HCT116 (cell line): ENCODE measurements around the gene RNF150. TPM values are rescaled to one million over a fixed set of nuclear protein-coding genes. Genes with fewer than 3 reads are reported as not detected.
"Not testable (repeated sequence)": the region's sequence is repeated elsewhere in the genome, so short reads cannot be mapped to it uniquely, and the experiment has no call there.

Experiments used
- ATAC-seq: fragments of 200-7000 bp; cut with Tn5 transposase; 2 replicates; pipeline ENCODE4 v1.9.1; 2020; ENCODE audit warnings: mild to moderate bottlenecking, moderate library complexity
- BruUV-seq: library from RNA; stranded (reverse); fragments of 400-500 nt; replicated peaks from 2 replicates; lab custom pipeline; 2021; lab: Mats Ljungman, UMichigan
- CTCF ChIA-PET: fragments of 300-600 bp; sonication (Branson Sonifier 250); formaldehyde crosslinking; loops from one replicate; lab custom pipeline; 2021; ENCODE audit warnings: antibody characterized with exemption; lab: Charles Lee
- POLR2A ChIA-PET: fragments of 300-600, 350-600 bp; sonication (Branson Sonifier 250); formaldehyde crosslinking; loops from one replicate; lab custom pipeline; 2021; ENCODE audit warnings: antibody characterized with exemption; lab: Charles Lee
- RAD21 ChIA-PET, 2 experiments: fragments of 300-600 bp; sonication (Branson Sonifier 250); formaldehyde crosslinking; loops; one replicate each; lab custom pipeline; 2023; ENCODE audit warnings: low total read pairs in 2 of 2; ENCODE audit not compliant: uncharacterized antibody in 2 of 2, unreplicated experiment in 2 of 2, low non-redundant PET in 1 of 2; lab: Charles Lee
- DNase-seq: peaks from one replicate; pipeline ENCODE4 v3.0.0-alpha.2; 2010; ENCODE audit warnings: low read depth, low spot score
- H2AFZ ChIP-seq: fragments of 200-600 bp; shearing (Covaris generic), sonication (generic); 2 replicates; pipeline ENCODE4 v1.6.1; 2017; ENCODE audit warnings: low read depth, mixed run types, mixed read lengths, antibody characterized with exemption, low read length; ENCODE audit not compliant: poor library complexity, severe bottlenecking
- H3K27ac ChIP-seq: 2 replicates; pipeline ENCODE4 v1.5.1; 2012; ENCODE audit warnings: low read depth, low read length
- H3K27me3 ChIP-seq: fragments of 200-600 bp; sonication (generic); 2 replicates; pipeline ENCODE4 v1.6.1; 2016; ENCODE audit warnings: mixed run types, low read length, mixed read lengths; ENCODE audit not compliant: insufficient read depth
- H3K36me3 ChIP-seq, 2 experiments: fragments of 200-500 bp in 1 of 2; fragments of 200-600 bp in 1 of 2; sonication (Bioruptor generic) in 1 of 2; sonication (generic) in 1 of 2; 2 replicates each; pipeline versions ENCODE4 v1.5.1 to v1.6.1; 2014 to 2016; ENCODE audit warnings: low read length in 2 of 2, inconsistent platforms in 1 of 2, mixed read lengths in 1 of 2, mixed run types in 1 of 2; ENCODE audit not compliant: insufficient read depth in 2 of 2, control insufficient read depth in 1 of 2
- H3K4me1 ChIP-seq, 2 experiments: fragments of 200-600 bp in 1 of 2; sonication (generic) in 1 of 2; 2 replicates each; pipeline versions ENCODE4 v1.5.1 to v1.6.1; 2012 to 2017; ENCODE audit warnings: low read length in 2 of 2, inconsistent platforms in 1 of 2, mild to moderate bottlenecking in 1 of 2, mixed read lengths in 1 of 2, mixed run types in 1 of 2, moderate library complexity in 1 of 2; ENCODE audit not compliant: insufficient read depth in 2 of 2, control insufficient read depth in 1 of 2
- H3K4me2 ChIP-seq: fragments of 200-600 bp; sonication (generic); 2 replicates; pipeline ENCODE4 v1.6.1; 2017; ENCODE audit warnings: mixed run types, low read length, mixed read lengths
- H3K4me3 ChIP-seq, 2 experiments: fragments of 200-600 bp in 1 of 2; sonication (generic) in 1 of 2; replicated peaks in 1 of 2; 2 replicates each; pipeline ENCODE4 v1.5.1; 2011 to 2016; ENCODE audit warnings: low read length in 2 of 2, control low read depth in 1 of 2, low read depth in 1 of 2, mild to moderate bottlenecking in 1 of 2, mixed read lengths in 1 of 2, mixed run types in 1 of 2
- H3K79me2 ChIP-seq: fragments of 200-600 bp; sonication (generic); 2 replicates; pipeline ENCODE4 v1.6.1; 2017; ENCODE audit warnings: mild to moderate bottlenecking, mixed run types, low read length, moderate library complexity, mixed read lengths; ENCODE audit not compliant: insufficient read depth
- H3K9ac ChIP-seq: fragments of 200-600 bp; sonication (generic); 2 replicates; pipeline ENCODE4 v1.6.1; 2016; ENCODE audit warnings: low read length, mixed read lengths
- H3K9me2 ChIP-seq: fragments of 200-600 bp; sonication (generic), shearing (Covaris generic); 2 replicates; pipeline ENCODE4 v1.6.1; 2017; ENCODE audit warnings: mixed run types, mild to moderate bottlenecking, moderate library complexity; ENCODE audit not compliant: insufficient read depth
- H3K9me3 ChIP-seq, 2 experiments: fragments of 200-500 bp in 1 of 2; fragments of 200-600 bp in 1 of 2; sonication (Bioruptor generic) in 1 of 2; sonication (generic) in 1 of 2; 2 replicates each; pipeline ENCODE4 v1.6.1; 2014 to 2017; ENCODE audit warnings: low read length in 2 of 2, mixed read lengths in 2 of 2, inconsistent platforms in 1 of 2, low read depth in 1 of 2, mild to moderate bottlenecking in 1 of 2, mixed run types in 1 of 2, moderate library complexity in 1 of 2; ENCODE audit not compliant: control insufficient read depth in 1 of 2, insufficient read depth in 1 of 2
- H4K20me1 ChIP-seq: fragments of 200-600 bp; sonication (generic), shearing (Covaris generic); 2 replicates; pipeline ENCODE4 v1.6.1; 2017; ENCODE audit warnings: mixed run types, mild to moderate bottlenecking, moderate library complexity; ENCODE audit not compliant: insufficient read depth
- CBX3 ChIP-seq: IDR thresholded peaks from 2 replicates; pipeline ENCODE4 v1.6.1; 2012; ENCODE audit warnings: low read depth
- CEBPB ChIP-seq: IDR thresholded peaks from 2 replicates; pipeline ENCODE4 v1.6.1; 2012; ENCODE audit warnings: low read depth
- ELF1 ChIP-seq: IDR thresholded peaks from 2 replicates; pipeline ENCODE4 v1.6.1; 2012; ENCODE audit warnings: low read depth, borderline replicate concordance
- EZH2 ChIP-seq: fragments of 200-600 bp; sonication (generic); IDR thresholded peaks from 2 replicates; pipeline ENCODE4 v1.6.1; 2017; ENCODE audit warnings: antibody characterized with exemption, mixed run types
- EZH2phosphoT487 ChIP-seq: fragments of 200-600 bp; IDR thresholded peaks from 2 replicates; pipeline ENCODE4 v1.6.1; 2018; ENCODE audit warnings: antibody characterized with exemption, borderline replicate concordance
- FOSL1 ChIP-seq: IDR thresholded peaks from 2 replicates; pipeline ENCODE4 v1.6.1; 2012; ENCODE audit warnings: low read depth
- POLR2A ChIP-seq: IDR thresholded peaks from 2 replicates; pipeline ENCODE4 v1.7.0; 2011; ENCODE audit warnings: borderline replicate concordance; ENCODE audit not compliant: insufficient read depth, insufficient read length; ENCODE audit errors: extremely low read depth
- POLR2AphosphoS5 ChIP-seq: IDR thresholded peaks from 2 replicates; pipeline ENCODE4 v1.6.1; 2011; ENCODE audit warnings: mild to moderate bottlenecking, low read depth, low read length, moderate library complexity
- RAD21 ChIP-seq: IDR thresholded peaks from 2 replicates; pipeline ENCODE4 v1.6.1; 2012; ENCODE audit warnings: low read depth, mild to moderate bottlenecking
- REST ChIP-seq: IDR thresholded peaks from 2 replicates; pipeline ENCODE4 v1.6.1; 2012; ENCODE audit warnings: low read depth
- SP1 ChIP-seq: IDR thresholded peaks from 2 replicates; pipeline ENCODE4 v1.6.1; 2012; ENCODE audit warnings: low read depth
- SRF ChIP-seq: IDR thresholded peaks from 2 replicates; pipeline ENCODE4 v1.6.1; 2012; ENCODE audit warnings: low read depth
- YY1 ChIP-seq: IDR thresholded peaks from 2 replicates; pipeline ENCODE4 v1.6.1; 2011; ENCODE audit warnings: low read length, low read depth, moderate library complexity, mild to moderate bottlenecking; ENCODE audit not compliant: insufficient replicate concordance; ENCODE audit errors: extremely low read depth
- ZFX ChIP-seq: fragments of 450-650 bp; IDR thresholded peaks from 2 replicates; pipeline ENCODE4 v1.6.1; 2017
- intact Hi-C: fragments of 100-400 bp; cut with micrococcal nuclease; formaldehyde crosslinking; loops from 2 replicates; pipeline ENCODE4 v1.10.0; 2022
- total RNA-seq: library from RNA; stranded (reverse); gene quantifications from one replicate; pipeline ENCODE4 v1.2.1, GENCODE V29; 2021; ENCODE audit not compliant: unreplicated experiment
- TF ChIP-seq, protein P1 (sequence below): IDR thresholded peaks from 2 replicates; pipeline ENCODE4 v1.6.1; 2011; ENCODE audit warnings: mild to moderate bottlenecking, low read length, moderate library complexity; ENCODE audit not compliant: insufficient replicate concordance; ENCODE audit errors: extremely low read depth

Gene RNF150
- total RNA-seq, 1 experiment from 2014 or later: 0.07 TPM

- H3K9me2 ChIP-seq, H2AFZ ChIP-seq, BruUV-seq, H3K79me2 ChIP-seq, DNase-seq, H3K36me3 ChIP-seq, H3K9ac ChIP-seq, intact Hi-C loops, H4K20me1 ChIP-seq, CTCF ChIA-PET, ATAC-seq, H3K27me3 ChIP-seq, H3K4me2 ChIP-seq, POLR2A ChIA-PET, H3K9me3 ChIP-seq, H3K4me1 ChIP-seq, H3K27ac ChIP-seq, RAD21 ChIA-PET, H3K4me3 ChIP-seq: not testable (repeated sequence)
Measured at GRCh38 chr4:141050999-141051398, 82.3 kb downstream of the RNF150 start.

DNA sequence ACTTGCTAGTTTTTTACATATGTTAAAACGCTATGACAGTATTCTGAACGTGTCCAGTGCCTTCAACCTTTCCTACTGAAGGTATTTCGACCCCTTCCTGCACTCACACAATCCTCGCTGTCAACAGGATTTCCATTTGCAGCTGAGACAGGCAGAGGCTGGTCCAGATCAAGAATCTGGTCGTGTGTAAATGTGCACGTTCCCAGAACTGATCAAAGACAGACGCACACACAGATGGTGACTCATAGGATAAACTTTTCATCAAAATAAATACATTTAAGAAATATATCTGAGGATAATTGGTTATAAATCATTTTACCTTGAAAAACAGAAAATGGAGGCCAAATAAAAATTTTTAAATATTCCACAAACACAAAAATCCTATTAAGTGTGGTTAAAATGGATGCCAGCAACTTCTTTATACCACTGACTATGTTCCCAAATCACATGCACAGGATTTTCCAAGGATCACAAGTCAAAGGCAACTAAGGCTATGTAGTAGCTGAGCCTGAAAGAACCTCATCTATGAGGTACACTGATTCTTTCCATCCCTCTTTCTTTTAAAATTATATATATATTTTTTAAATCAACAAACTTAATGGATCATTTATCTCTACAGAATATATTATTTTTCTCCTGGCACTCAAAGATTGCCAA is 85.9 kb downstream of the RNF150 start:
- Histone ChIP-seq H3K27me3 (no peaks in the 10 kb centered on the region), H3K4me1 (no peaks in the 10 kb centered on the region), H3K9me3 (no peaks in the 10 kb centered on the region), H3K9ac (no peak overlapping the region), H3K4me2 (no peak overlapping the region), H4K20me1 (no peaks in the 10 kb centered on the region), H3K36me3 (no peaks in the 10 kb centered on the region), H3K9me2 (no peaks in the 10 kb centered on the region), H3K27ac (no peak overlapping the region), H2AFZ (no peak overlapping the region), H3K4me3 (no peak overlapping the region), H3K79me2 (no peaks in the 10 kb centered on the region)
- POLR2A ChIA-PET: no interaction called here
- no TSS peak for BruUV-seq
- intact Hi-C loops: no loop called here
- DNase-seq (no peak), ATAC-seq (no peak)
- RAD21 ChIA-PET: no interaction called here
- CTCF ChIA-PET: no interaction called here
- TF ChIP-seq CEBPB (no peak), EZH2phosphoT487 (no peak), FOSL1 (no peak), REST (no peak), SRF (no peak), ZFX (no peak), RAD21 (no peak), ELF1 (no peak), POLR2A (no peak), SP1 (no peak), EZH2 (no peak), POLR2AphosphoS5 (no peak), YY1 (no peak), CBX3 (no peak)
- TF ChIP-seq, protein P1, sequence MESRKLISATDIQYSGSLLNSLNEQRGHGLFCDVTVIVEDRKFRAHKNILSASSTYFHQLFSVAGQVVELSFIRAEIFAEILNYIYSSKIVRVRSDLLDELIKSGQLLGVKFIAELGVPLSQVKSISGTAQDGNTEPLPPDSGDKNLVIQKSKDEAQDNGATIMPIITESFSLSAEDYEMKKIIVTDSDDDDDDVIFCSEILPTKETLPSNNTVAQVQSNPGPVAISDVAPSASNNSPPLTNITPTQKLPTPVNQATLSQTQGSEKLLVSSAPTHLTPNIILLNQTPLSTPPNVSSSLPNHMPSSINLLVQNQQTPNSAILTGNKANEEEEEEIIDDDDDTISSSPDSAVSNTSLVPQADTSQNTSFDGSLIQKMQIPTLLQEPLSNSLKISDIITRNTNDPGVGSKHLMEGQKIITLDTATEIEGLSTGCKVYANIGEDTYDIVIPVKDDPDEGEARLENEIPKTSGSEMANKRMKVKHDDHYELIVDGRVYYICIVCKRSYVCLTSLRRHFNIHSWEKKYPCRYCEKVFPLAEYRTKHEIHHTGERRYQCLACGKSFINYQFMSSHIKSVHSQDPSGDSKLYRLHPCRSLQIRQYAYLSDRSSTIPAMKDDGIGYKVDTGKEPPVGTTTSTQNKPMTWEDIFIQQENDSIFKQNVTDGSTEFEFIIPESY: no peak
